Kidney (tissue), 14 donors: ENCODE results near the gene UPP1. TPM values are rescaled to one million over a fixed set of nuclear protein-coding genes. Genes with fewer than 3 reads are reported as not detected.
A peak's percentile ranks its signal among the peaks of the same experiment; 100 is the strongest.

Experiments used
- DNase-seq, 5 donors: peaks; one replicate each; pipeline ENCODE4 v3.0.0-alpha.2; 2013 to 2020
- FAIRE-seq: peaks from 2 replicates; lab custom pipeline; 2012; peaks lifted over from hg19 to GRCh38; lab: Jason Lieb, UNC
- H3K27ac ChIP-seq, 2 donors: one replicate each; pipeline ENCODE4 v1.7.0; 2013; ENCODE audit warnings: low read depth in 2 of 2, low read length in 2 of 2, inconsistent platforms in 1 of 2
- H3K27me3 ChIP-seq: one replicate; pipeline ENCODE4 v1.7.1; 2013; ENCODE audit warnings: low read length, inconsistent platforms; ENCODE audit not compliant: control insufficient read depth, insufficient read depth
- H3K36me3 ChIP-seq, 3 donors: one replicate each; pipeline versions ENCODE4 v1.7.0 to v1.7.1; 2013; ENCODE audit warnings: low read length in 3 of 3, control low read depth in 1 of 3, inconsistent platforms in 1 of 3; ENCODE audit not compliant: insufficient read depth in 3 of 3, control insufficient read depth in 2 of 3
- H3K4me1 ChIP-seq, 3 donors: one replicate each; pipeline versions ENCODE4 v1.7.0 to v1.7.1; 2013; ENCODE audit warnings: low read length in 3 of 3, inconsistent platforms in 1 of 3, low read depth in 1 of 3; ENCODE audit not compliant: control insufficient read depth in 2 of 3, insufficient read depth in 2 of 3
- H3K4me3 ChIP-seq, 3 donors: one replicate each; pipeline versions ENCODE4 v1.7.0 to v1.8.1; 2013; ENCODE audit warnings: low read length in 3 of 3, control low read depth in 1 of 3, inconsistent platforms in 1 of 3
- H3K9ac ChIP-seq, 3 donors: one replicate each; pipeline versions ENCODE4 v1.7.0 to v1.7.1; 2013; ENCODE audit warnings: low read length in 3 of 3, control low read depth in 1 of 3, inconsistent platforms in 1 of 3
- H3K9me3 ChIP-seq, 3 donors: one replicate each; pipeline versions ENCODE4 v1.7.0 to v1.7.1; 2013; ENCODE audit warnings: low read length in 3 of 3, control low read depth in 1 of 3, inconsistent platforms in 1 of 3; ENCODE audit not compliant: control insufficient read depth in 2 of 3, insufficient read depth in 1 of 3
- CTCF ChIP-seq: IDR thresholded peaks from 3 replicates; pipeline ENCODE4 v1.5.1; 2012; ENCODE audit warnings: mild to moderate bottlenecking, moderate library complexity, borderline replicate concordance; ENCODE audit not compliant: insufficient read depth; ENCODE audit errors: extremely low read depth
- intact Hi-C: fragments of 100-400 bp; cut with DNase I; formaldehyde crosslinking; loops from one replicate; pipeline ENCODE4 v1.11.1; 2022
- polyA plus RNA-seq: library from polyadenylated mRNA; stranded (reverse); fragments of 350-450 nt; fragmentation: Illumina TruSeq; extraction: RNeasy Lipid Tissue Mini Kit (QIAGEN cat#74804); gene quantifications from one replicate; pipeline ENCODE4 v1.2.3, GENCODE V29; 2014; ENCODE audit warnings: low read depth, low replicate concordance; ENCODE audit not compliant: insufficient read depth
- total RNA-seq: library from RNA; stranded (reverse); fragmentation: NEBNext Ultra II Directional; extraction: Animal tissue kit (Norgen Biotek cat#: 25700); gene quantifications from one replicate; pipeline ENCODE4 v1.2.1, GENCODE V29; 2021
- donor health status: control.
- donor health status: control.
- donor health status: control.
- donor health status: control.
- donor health status: control.
- donor health status: DM: yes; HTN: yes; CAD: no.
- donor health status: Normal renal cell carcinoma (clear cell type).

UPP1 gene
- total and polyA plus RNA-seq, 2 donors from 2014 or later: 36.4 to 76.1 TPM

GRCh38 chr7:48041653-48041970 lies 47.5 kb upstream of the UPP1 start:
- H3K36me3 ChIP-seq: no peaks in the 10 kb centered on the region
- H3K27me3 ChIP-seq: peaks cover under 1% of the 10 kb centered on the region
- H3K9me3 ChIP-seq: no peaks in the 10 kb centered on the region
- FAIRE-seq (no peak), DNase-seq (no peak)
- intact Hi-C loops: no loop called here
- H3K4me1 ChIP-seq: no peaks in the 10 kb centered on the region
- H3K27ac ChIP-seq: no peak overlapping the region
- no peak overlapping the region for H3K4me3 ChIP-seq
- no peak for TF ChIP-seq CTCF
- H3K9ac ChIP-seq: no peak overlapping the region

- TF ChIP-seq CTCF: no peak
- Histone ChIP-seq H3K9me3 (no peaks in the 10 kb centered on the region), H3K9ac (no peak overlapping the region), H3K4me1 (no peaks in the 10 kb centered on the region), H3K4me3 (no peak overlapping the region), H3K36me3 (no peaks in the 10 kb centered on the region), H3K27me3 (no peaks in the 10 kb centered on the region), H3K27ac (no peak overlapping the region)
- FAIRE-seq (no peak), DNase-seq (no peak)
- intact Hi-C loops: no loop called here
Observed at GRCh38 chr7:48042216-48042615, 46.8 kb upstream of the UPP1 start.

- no peaks in the 10 kb centered on the region for H3K4me1 ChIP-seq
- no peak for FAIRE-seq
- no peak for DNase-seq
- H3K36me3 ChIP-seq: no peaks in the 10 kb centered on the region
- H3K4me3 ChIP-seq: no peak overlapping the region
- TF ChIP-seq CTCF: no peak
- no peaks in the 10 kb centered on the region for H3K27me3 ChIP-seq
- H3K9me3 ChIP-seq: no peaks in the 10 kb centered on the region
- no peak overlapping the region for H3K27ac ChIP-seq
- no peak overlapping the region for H3K9ac ChIP-seq
- intact Hi-C loops: no loop called here
Observed at GRCh38 chr7:48042636-48043035, 46.4 kb upstream of the UPP1 start.

- FAIRE-seq: no peak
Observed at GRCh38 chr7:48045195-48045765, 43.8 kb upstream of the UPP1 start.

More at GRCh38 chr7:48045195-48045765, 43.8 kb upstream of the UPP1 start:
- peak in 1 of 5 donors; percentile 54 for DNase-seq
- Histone ChIP-seq H3K9me3 (no peaks in the 10 kb centered on the region), H3K36me3 (no peaks in the 10 kb centered on the region), H3K4me1 (no peaks in the 10 kb centered on the region), H3K9ac (no peak overlapping the region), H3K27me3 (no peaks in the 10 kb centered on the region), H3K4me3 (no peak overlapping the region), H3K27ac (no peak overlapping the region)
- no peak for TF ChIP-seq CTCF
- intact Hi-C loops: no loop called here
